Activated T-cell treated with anti-CD3 and anti-CD28 coated beads, Interleukin-2, amount 50 U/mL, for 72 hours (primary cell): Measurements from ENCODE around the gene SPEG. TPM values are rescaled to one million over a fixed set of nuclear protein-coding genes. Genes with fewer than 3 reads are reported as not detected.
A peak's percentile ranks its signal among the peaks of the same experiment; 100 is the strongest.
"Not testable (repeated sequence)": the region's sequence is repeated elsewhere in the genome, so short reads cannot be mapped to it uniquely, and the experiment has no call there.

Experiments
- ATAC-seq, 2 donors: fragments of 150-1000 bp; cut with Tn5 transposase; replicated peaks in 1 of 2; 2 replicates each; pipeline ENCODE4 v1.10.0; 2021; ENCODE audit warnings: moderate library complexity in 2 of 2, mild to moderate bottlenecking in 1 of 2
- DNase-seq, 2 donors: peaks; one replicate each; pipeline ENCODE4 v3.0.0; 2021 to 2022; ENCODE audit warnings: mixed read lengths in 1 of 2
- H3K27ac Mint-ChIP-seq: one replicate; pipeline ENCODE4 v1.8.0; 2022; ENCODE audit warnings: mild to moderate bottlenecking, moderate library complexity, mixed read lengths
- H3K27me3 Mint-ChIP-seq: one replicate; pipeline ENCODE4 v1.8.0; 2022; ENCODE audit warnings: low read depth, mixed read lengths
- H3K36me3 Mint-ChIP-seq, 2 donors: one replicate each; pipeline ENCODE4 v1.8.0; 2022; ENCODE audit warnings: mixed read lengths in 2 of 2, mild to moderate bottlenecking in 1 of 2; ENCODE audit not compliant: insufficient read depth in 2 of 2
- H3K4me1 Mint-ChIP-seq: one replicate; pipeline ENCODE4 v1.8.0; 2022; ENCODE audit warnings: low read depth, mixed read lengths
- H3K4me3 Mint-ChIP-seq, 2 donors: one replicate each; pipeline ENCODE4 v1.8.0; 2022; ENCODE audit warnings: mild to moderate bottlenecking in 2 of 2, mixed read lengths in 2 of 2, moderate library complexity in 2 of 2
- H3K9me3 Mint-ChIP-seq, 2 donors: one replicate each; pipeline ENCODE4 v1.8.0; 2022; ENCODE audit warnings: mixed read lengths in 2 of 2
- total RNA-seq, 2 donors: library from RNA; stranded (reverse); gene quantifications; one replicate each; pipeline ENCODE4 v1.2.3, GENCODE V29; 2022

SPEG gene
- 1 to 10 TPM; 4.8 to 6.9 TPM for total RNA-seq

GRCh38 chr2:219434718-219435525 lies at the start of gene SPEG:
Gene SPEG (plus strand): TSS chr2:219434843. CDS start chr2:219434978, 135 bp downstream.
- no peak within 1 kb of the TSS for H3K4me3 Mint-ChIP-seq
- peaks cover 6% of the 10 kb centered on the region for H3K27me3 Mint-ChIP-seq
- no peaks in the 10 kb centered on the region for H3K4me1 Mint-ChIP-seq
- ATAC-seq = peak; percentile 28 to 35
- no peak for DNase-seq
- no peak within 1 kb of the TSS for H3K27ac Mint-ChIP-seq
- H3K36me3 Mint-ChIP-seq = no peaks in the 10 kb centered on the region
- no peaks in the 10 kb centered on the region for H3K9me3 Mint-ChIP-seq

- DNase-seq (no peak), ATAC-seq (no peak)
- Mint-ChIP-seq H3K27ac (no peak overlapping the region), H3K27me3 (no peaks in the 10 kb centered on the region), H3K9me3 (no peaks in the 10 kb centered on the region), H3K36me3 (peaks cover 0 to 12% of the 10 kb centered on the region in 2 donors), H3K4me1 (peaks cover 22% of the 10 kb centered on the region), H3K4me3 (no peak overlapping the region)
Observed at GRCh38 chr2:219384859-219385258, 49.8 kb upstream of the SPEG start.

GRCh38 chr2:219385958-219386520 lies 48.6 kb upstream of the SPEG start:
- Mint-ChIP-seq H3K4me3 (peak overlapping the region; percentile 90 to 93), H3K27ac (no peak overlapping the region), H3K9me3 (no peaks in the 10 kb centered on the region), H3K27me3 (no peaks in the 10 kb centered on the region), H3K36me3 (peaks cover 0 to 12% of the 10 kb centered on the region in 2 donors), H3K4me1 (peaks cover 22% of the 10 kb centered on the region)
- ATAC-seq = no peak
- no peak for DNase-seq

GRCh38 chr2:219386532-219387280 lies 47.9 kb upstream of the SPEG start:
- peaks cover 22% of the 10 kb centered on the region for H3K4me1 Mint-ChIP-seq
- peak overlapping the region; percentile 90 to 93 for H3K4me3 Mint-ChIP-seq
- H3K27me3 Mint-ChIP-seq = no peaks in the 10 kb centered on the region
- no peak for ATAC-seq
- H3K36me3 Mint-ChIP-seq = peaks cover 0 to 8% of the 10 kb centered on the region in 2 donors
- H3K27ac Mint-ChIP-seq = peak overlapping the region; percentile 94
- DNase-seq = no peak
- H3K9me3 Mint-ChIP-seq = no peaks in the 10 kb centered on the region

- Mint-ChIP-seq H3K9me3 (no peaks in the 10 kb centered on the region), H3K4me1 (peaks cover 22% of the 10 kb centered on the region), H3K4me3 (peak within 1 kb of the TSS; percentile 90 to 93), H3K27me3 (no peaks in the 10 kb centered on the region), H3K36me3 (peaks cover 0 to 7% of the 10 kb centered on the region in 2 donors), H3K27ac (peak within 1 kb of the TSS; percentile 94)
- ATAC-seq = peak; percentile 66 to 69
- peak; percentile 93 to 96 for DNase-seq
Observed at GRCh38 chr2:219387306-219388120, 47.1 kb upstream of the SPEG start, which contains the start of gene DNPEP. Gene DNPEP (minus strand): TSS chr2:219387912. CDS start chr2:219387794, 118 bp downstream.

- peak; percentile 81 to 83 for ATAC-seq
- Mint-ChIP-seq H3K4me3 (peak overlapping the region; percentile 74 to 80), H3K9me3 (no peaks in the 10 kb centered on the region), H3K27ac (peak overlapping the region; percentile 75), H3K4me1 (peaks cover 20% of the 10 kb centered on the region), H3K36me3 (peaks cover 0 to 7% of the 10 kb centered on the region in 2 donors), H3K27me3 (no peaks in the 10 kb centered on the region)
- peak; percentile 99 to 100 for DNase-seq
Observed at GRCh38 chr2:219388121-219388906, 46.3 kb upstream of the SPEG start.

GRCh38 chr2:219388907-219389156 lies 45.8 kb upstream of the SPEG start:
- DNase-seq (no peak), ATAC-seq (no peak)
- Mint-ChIP-seq H3K27ac (no peak overlapping the region), H3K4me1 (peaks cover 15% of the 10 kb centered on the region), H3K36me3 (peaks cover 0 to 4% of the 10 kb centered on the region in 2 donors), H3K4me3 (peak overlapping the region; percentile 74 to 80), H3K9me3 (no peaks in the 10 kb centered on the region), H3K27me3 (no peaks in the 10 kb centered on the region)

GRCh38 chr2:219392754-219393153 lies 41.9 kb upstream of the SPEG start:
- no peak for ATAC-seq
- Mint-ChIP-seq H3K27me3 (no peaks in the 10 kb centered on the region), H3K27ac (no peak overlapping the region), H3K9me3 (no peaks in the 10 kb centered on the region), H3K4me1 (peaks cover 7% of the 10 kb centered on the region), H3K36me3 (no peaks in the 10 kb centered on the region), H3K4me3 (no peak overlapping the region)
- no peak for DNase-seq

GRCh38 chr2:219395056-219395455 lies 39.6 kb upstream of the SPEG start:
- not testable (repeated sequence) for H3K4me1 Mint-ChIP-seq, H3K36me3 Mint-ChIP-seq, H3K4me3 Mint-ChIP-seq, DNase-seq, H3K9me3 Mint-ChIP-seq, H3K27me3 Mint-ChIP-seq, H3K27ac Mint-ChIP-seq, ATAC-seq

- ATAC-seq (no peak), DNase-seq (no peak)
- H3K27me3 Mint-ChIP-seq = no peaks in the 10 kb centered on the region
- no peaks in the 10 kb centered on the region for H3K36me3 Mint-ChIP-seq
- H3K27ac Mint-ChIP-seq = no peak overlapping the region
- no peaks in the 10 kb centered on the region for H3K9me3 Mint-ChIP-seq
- no peak overlapping the region for H3K4me3 Mint-ChIP-seq
- H3K4me1 Mint-ChIP-seq = no peaks in the 10 kb centered on the region
Observed at GRCh38 chr2:219395609-219396008, 39.0 kb upstream of the SPEG start.

- no peak for DNase-seq
- Mint-ChIP-seq H3K36me3 (no peaks in the 10 kb centered on the region), H3K4me1 (no peaks in the 10 kb centered on the region), H3K4me3 (no peak overlapping the region), H3K27me3 (peaks cover 1% of the 10 kb centered on the region), H3K9me3 (no peaks in the 10 kb centered on the region), H3K27ac (peak overlapping the region; percentile 22)
- ATAC-seq = no peak
Observed at GRCh38 chr2:219396863-219397457, 37.7 kb upstream of the SPEG start.
